ENCODE results near the gene RNF167. TPM values are rescaled to one million over a fixed set of nuclear protein-coding genes. Genes with fewer than 3 reads are reported as not detected.

RNF167 gene
- total and polyA plus RNA-seq, 2 of the 13 experiments (the other 11 are each of a cell fraction or from before 2014, with no cell fraction given), result 44.1 to 45.4 TPM

DNA sequence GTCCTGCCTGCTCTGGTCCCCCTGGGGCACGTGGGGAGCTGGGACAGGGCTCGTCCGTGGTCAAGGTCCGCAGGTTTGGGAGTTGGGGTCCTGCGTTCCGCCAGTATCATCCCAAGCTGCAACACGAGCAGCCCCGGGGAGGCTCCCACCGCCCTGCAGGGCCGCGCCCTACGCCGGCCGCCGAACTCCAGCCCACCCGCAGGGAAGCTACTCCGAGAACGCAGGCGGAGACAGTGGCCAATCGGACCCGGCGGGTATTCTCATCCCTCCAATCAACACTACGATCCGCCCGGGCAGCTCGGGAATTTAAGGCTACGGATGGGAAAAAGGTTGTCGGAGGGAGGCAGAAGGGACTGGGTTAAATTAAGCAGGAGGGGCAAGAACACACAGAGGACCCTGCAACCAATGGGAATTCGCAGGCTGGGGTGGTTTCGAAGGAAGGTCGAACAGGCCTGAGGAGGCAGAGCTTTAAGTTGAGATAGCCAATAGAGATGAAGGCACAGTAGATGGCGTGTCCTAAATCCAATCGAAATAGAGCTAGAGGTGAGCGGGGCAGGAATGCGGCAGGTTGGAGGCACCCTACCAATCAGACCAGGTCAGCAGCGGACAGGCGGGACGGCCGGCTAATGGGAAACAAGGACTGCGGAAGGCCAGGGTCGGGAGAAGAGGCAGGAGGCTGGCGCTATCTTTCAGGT lies 26.9 kb downstream of the RNF167 start (continued):
- TF ChIP-seq, protein P1, sequence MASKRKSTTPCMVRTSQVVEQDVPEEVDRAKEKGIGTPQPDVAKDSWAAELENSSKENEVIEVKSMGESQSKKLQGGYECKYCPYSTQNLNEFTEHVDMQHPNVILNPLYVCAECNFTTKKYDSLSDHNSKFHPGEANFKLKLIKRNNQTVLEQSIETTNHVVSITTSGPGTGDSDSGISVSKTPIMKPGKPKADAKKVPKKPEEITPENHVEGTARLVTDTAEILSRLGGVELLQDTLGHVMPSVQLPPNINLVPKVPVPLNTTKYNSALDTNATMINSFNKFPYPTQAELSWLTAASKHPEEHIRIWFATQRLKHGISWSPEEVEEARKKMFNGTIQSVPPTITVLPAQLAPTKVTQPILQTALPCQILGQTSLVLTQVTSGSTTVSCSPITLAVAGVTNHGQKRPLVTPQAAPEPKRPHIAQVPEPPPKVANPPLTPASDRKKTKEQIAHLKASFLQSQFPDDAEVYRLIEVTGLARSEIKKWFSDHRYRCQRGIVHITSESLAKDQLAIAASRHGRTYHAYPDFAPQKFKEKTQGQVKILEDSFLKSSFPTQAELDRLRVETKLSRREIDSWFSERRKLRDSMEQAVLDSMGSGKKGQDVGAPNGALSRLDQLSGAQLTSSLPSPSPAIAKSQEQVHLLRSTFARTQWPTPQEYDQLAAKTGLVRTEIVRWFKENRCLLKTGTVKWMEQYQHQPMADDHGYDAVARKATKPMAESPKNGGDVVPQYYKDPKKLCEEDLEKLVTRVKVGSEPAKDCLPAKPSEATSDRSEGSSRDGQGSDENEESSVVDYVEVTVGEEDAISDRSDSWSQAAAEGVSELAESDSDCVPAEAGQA (IDR thresholded peaks at IDR 0.05; ENCODE audit: low read depth), result no peak
- TF ChIP-seq, protein P1 (CRISPR knock-in tag; IDR thresholded peaks at IDR 0.05; ENCODE audit: borderline replicate concordance), result 0 out of 2 replicates have a peak, but pooled peaks have one; percentile 36
- TF ChIP-seq, protein P2, sequence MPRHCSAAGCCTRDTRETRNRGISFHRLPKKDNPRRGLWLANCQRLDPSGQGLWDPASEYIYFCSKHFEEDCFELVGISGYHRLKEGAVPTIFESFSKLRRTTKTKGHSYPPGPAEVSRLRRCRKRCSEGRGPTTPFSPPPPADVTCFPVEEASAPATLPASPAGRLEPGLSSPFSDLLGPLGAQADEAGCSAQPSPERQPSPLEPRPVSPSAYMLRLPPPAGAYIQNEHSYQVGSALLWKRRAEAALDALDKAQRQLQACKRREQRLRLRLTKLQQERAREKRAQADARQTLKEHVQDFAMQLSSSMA (CRISPR knock-in tag; IDR thresholded peaks at IDR 0.05), result no peak
- TF ChIP-seq ZNF546 (CRISPR knock-in tag; conservative IDR thresholded peaks at IDR 0.05) (no peak), NR2F6 (IDR thresholded peaks at IDR 0.05) (no peak), NR2F6 (CRISPR knock-in tag; IDR thresholded peaks at IDR 0.05) (no peak), ARID2 (CRISPR knock-in tag; IDR thresholded peaks at IDR 0.05; ENCODE audit: borderline replicate concordance) (no peak), ZBTB26 (CRISPR knock-in tag; IDR thresholded peaks at IDR 0.05; ENCODE audit: borderline replicate concordance) (no peak), AGO2 (optimal IDR thresholded peaks at IDR 0.05; ENCODE audit: low read depth, low read length) (peak; percentile 73), ZNF773 (CRISPR knock-in tag; IDR thresholded peaks at IDR 0.05; ENCODE audit: borderline replicate concordance) (no peak), ZNF557 (CRISPR knock-in tag; IDR thresholded peaks at IDR 0.05) (no peak; the same call in 1 of the 2 replicates), SP140L (CRISPR knock-in tag; IDR thresholded peaks at IDR 0.05; ENCODE audit: borderline replicate concordance) (no peak), ZNF570 (CRISPR knock-in tag; IDR thresholded peaks at IDR 0.05; ENCODE audit: borderline replicate concordance) (no peak), BRF2 (CRISPR knock-in tag; IDR thresholded peaks at IDR 0.05) (no peak)
- TF ChIP-seq, protein P3, sequence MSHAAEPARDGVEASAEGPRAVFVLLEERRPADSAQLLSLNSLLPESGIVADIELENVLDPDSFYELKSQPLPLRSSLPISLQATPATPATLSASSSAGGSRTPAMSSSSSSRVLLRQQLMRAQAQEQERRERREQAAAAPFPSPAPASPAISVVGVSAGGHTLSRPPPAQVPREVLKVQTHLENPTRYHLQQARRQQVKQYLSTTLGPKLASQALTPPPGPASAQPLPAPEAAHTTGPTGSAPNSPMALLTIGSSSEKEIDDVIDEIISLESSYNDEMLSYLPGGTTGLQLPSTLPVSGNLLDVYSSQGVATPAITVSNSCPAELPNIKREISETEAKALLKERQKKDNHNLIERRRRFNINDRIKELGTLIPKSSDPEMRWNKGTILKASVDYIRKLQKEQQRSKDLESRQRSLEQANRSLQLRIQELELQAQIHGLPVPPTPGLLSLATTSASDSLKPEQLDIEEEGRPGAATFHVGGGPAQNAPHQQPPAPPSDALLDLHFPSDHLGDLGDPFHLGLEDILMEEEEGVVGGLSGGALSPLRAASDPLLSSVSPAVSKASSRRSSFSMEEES (CRISPR knock-in tag; IDR thresholded peaks at IDR 0.05), result no peak; the same call in 1 of the 2 replicates
- TF ChIP-seq, protein P4, sequence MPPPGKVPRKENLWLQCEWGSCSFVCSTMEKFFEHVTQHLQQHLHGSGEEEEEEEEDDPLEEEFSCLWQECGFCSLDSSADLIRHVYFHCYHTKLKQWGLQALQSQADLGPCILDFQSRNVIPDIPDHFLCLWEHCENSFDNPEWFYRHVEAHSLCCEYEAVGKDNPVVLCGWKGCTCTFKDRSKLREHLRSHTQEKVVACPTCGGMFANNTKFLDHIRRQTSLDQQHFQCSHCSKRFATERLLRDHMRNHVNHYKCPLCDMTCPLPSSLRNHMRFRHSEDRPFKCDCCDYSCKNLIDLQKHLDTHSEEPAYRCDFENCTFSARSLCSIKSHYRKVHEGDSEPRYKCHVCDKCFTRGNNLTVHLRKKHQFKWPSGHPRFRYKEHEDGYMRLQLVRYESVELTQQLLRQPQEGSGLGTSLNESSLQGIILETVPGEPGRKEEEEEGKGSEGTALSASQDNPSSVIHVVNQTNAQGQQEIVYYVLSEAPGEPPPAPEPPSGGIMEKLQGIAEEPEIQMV (CRISPR knock-in tag; IDR thresholded peaks at IDR 0.05; ENCODE audit: low read depth), result no peak

Measured in HepG2 (cell line).